Posterior cingulate gyrus (tissue), 11 donors: Measurements from ENCODE around the gene ATN1.

ENCODE experiments used
- DNase-seq, 10 donors: peaks; one replicate each; pipeline versions ENCODE4 v3.0.0 to v3.0.0-alpha.2; 2020 to 2021; ENCODE audit warnings: mixed read lengths in 3 of 10
- intact Hi-C: fragments of 100-400 bp; cut with DNase I; formaldehyde crosslinking; loops from one replicate; pipeline ENCODE4 v1.15.1; 2023

The ATN1 gene

DNA sequence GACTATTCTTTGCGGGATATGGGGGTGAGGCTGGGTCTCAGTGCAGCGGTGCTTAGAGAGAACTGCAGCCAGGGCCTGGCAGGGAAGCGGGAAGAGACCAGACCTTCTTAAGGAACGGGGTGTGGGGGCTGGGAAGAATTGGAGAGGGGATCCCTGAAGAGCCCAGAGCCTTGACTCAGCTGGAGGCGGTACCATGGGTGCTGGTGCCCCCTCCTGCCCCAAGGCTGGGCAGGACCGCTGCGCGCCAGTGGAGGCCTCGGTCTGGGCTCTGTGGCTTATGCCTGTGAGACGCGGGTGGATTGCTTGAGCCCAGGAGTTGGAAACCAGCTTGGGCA lies 14.5 kb downstream of the ATN1 start:
- peak in 2 of 10 donors; percentile 23 to 70 for DNase-seq
- intact Hi-C loops = loop anchor here (10.0 kb wide), 1 partner anchor 173 kb away; no protein-coding TSS in a partner anchor

DNA sequence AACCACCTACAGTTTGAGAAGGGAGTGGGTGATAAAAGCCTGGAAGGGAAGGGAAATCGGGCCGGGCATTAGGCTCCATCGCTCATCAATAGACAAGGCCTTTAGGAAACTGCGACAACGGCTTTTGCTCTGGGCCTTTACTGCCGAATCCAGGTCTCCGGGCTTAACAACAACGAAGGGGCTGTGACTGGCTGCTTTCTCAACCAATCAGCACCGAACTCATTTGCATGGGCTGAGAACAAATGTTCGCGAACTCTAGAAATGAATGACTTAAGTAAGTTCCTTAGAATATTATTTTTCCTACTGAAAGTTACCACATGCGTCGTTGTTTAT lies 15.6 kb downstream of the ATN1 start:
- intact Hi-C loops = loop anchor here (10.0 kb wide), 1 partner anchor 171 kb away; no protein-coding TSS in a partner anchor
- peak; percentile 78 to 98 (median 89) for DNase-seq

DNA sequence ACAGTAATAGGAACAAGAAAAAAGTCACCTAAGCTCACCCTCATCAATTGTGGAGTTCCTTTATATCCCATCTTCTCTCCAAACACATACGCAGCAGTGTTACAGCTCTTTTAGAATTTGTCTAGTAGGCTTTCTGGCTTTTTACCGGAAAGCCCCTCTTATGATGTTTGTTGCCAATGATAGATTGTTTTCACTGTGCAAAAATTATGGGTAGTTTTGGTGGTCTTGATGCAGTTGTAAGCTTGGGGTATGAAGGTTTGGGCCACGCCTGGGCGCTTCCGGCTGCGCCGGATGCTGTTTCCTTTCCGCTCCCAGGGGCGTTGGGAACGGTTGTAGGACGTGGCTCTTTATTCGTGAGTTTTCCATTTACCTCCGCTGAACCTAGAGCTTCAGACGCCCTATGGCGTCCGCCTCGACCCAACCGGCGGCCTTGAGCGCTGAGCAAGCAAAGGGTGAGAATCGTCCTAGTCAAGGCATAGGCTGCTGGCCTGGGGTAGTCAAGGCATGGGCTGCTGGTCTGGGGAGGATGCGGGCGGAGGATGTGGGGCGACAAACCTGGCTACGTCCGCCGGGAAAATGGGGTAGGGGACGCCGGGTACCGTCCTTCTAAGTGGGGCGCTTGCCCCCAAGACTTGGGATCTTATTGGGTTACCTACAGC lies 16.1 kb downstream of the ATN1 start, which contains the start of the genes C12orf57 and RNU7-1:
C12orf57 (plus strand) TSS at position 301 of the 659 bp plus-strand sequence; CDS start at position 401, 100 bp downstream.
RNU7-1 (plus strand) TSS at position 95 of the 659 bp plus-strand sequence.
- intact Hi-C loops = loop anchor here (1.0 to 10.0 kb wide), 3 partner anchors 21 to 245 kb away; partner anchors contain the start of gene PEX5
- DNase-seq = peak; percentile 54 to 94 (median 68)

DNA sequence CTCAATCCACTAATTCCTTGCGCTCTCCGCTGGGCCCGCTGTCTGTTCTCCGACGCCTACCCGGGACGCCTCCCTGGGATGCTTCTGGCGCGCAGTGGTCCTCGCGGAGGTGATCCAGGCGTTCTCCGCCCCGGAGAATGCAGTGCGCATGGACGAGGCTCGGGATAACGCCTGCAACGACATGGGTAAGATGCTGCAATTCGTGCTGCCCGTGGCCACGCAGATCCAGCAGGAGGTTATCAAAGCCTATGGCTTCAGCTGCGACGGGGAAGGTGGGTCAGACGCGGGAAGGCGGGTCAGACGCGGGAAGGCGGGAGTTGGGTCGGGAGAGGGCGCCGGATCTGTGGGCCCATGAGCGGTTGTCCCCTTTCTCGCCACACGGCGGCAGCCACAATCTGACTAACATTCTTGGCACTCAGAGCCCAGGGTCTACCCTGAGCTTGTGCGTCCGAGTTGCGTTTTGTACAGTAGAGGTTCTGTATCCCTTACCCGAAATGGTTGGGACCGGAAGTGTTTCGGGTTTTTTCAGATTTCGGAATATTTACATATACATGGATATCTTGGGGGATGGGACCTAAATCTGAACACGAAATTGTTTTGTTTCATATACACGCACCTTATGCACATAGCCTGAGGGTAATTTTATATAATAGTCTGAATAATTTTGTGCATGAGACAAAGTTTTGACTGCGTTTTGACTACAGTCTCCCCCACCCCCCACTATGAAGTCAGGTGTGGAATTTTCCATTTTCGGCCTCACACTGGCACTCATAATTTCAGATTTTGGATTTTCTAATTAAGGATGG lies 16.8 kb downstream of the ATN1 start:
- intact Hi-C loops = loop anchor here (1.0 to 10.0 kb wide), 3 partner anchors 21 to 244 kb away; partner anchors contain the start of gene PEX5
- DNase-seq = peak; percentile 87 to 99 (median 93)

DNA sequence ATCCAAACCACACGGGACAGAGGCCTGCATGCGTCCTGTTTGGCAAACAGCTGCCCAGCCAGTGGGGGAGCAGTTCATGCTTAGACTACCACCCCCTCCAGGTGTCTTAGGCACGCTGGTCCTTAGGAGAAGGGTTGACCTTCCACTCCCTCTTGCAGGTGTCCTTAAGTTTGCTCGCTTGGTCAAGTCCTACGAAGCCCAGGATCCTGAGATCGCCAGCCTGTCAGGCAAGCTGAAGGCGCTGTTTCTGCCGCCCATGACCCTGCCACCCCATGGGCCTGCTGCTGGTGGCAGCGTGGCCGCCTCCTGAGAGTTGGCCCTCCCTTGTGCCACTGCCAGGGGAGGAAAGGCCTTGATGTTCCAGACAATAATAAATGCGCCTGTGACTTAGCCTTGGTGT lies 17.9 kb downstream of the ATN1 start:
- intact Hi-C loops = loop anchor here (2.0 to 10.0 kb wide), 2 partner anchors 169 to 243 kb away; partner anchors contain the start of gene PEX5
- peak in 3 of 10 donors; percentile 41 to 71 (median 59) for DNase-seq

DNA sequence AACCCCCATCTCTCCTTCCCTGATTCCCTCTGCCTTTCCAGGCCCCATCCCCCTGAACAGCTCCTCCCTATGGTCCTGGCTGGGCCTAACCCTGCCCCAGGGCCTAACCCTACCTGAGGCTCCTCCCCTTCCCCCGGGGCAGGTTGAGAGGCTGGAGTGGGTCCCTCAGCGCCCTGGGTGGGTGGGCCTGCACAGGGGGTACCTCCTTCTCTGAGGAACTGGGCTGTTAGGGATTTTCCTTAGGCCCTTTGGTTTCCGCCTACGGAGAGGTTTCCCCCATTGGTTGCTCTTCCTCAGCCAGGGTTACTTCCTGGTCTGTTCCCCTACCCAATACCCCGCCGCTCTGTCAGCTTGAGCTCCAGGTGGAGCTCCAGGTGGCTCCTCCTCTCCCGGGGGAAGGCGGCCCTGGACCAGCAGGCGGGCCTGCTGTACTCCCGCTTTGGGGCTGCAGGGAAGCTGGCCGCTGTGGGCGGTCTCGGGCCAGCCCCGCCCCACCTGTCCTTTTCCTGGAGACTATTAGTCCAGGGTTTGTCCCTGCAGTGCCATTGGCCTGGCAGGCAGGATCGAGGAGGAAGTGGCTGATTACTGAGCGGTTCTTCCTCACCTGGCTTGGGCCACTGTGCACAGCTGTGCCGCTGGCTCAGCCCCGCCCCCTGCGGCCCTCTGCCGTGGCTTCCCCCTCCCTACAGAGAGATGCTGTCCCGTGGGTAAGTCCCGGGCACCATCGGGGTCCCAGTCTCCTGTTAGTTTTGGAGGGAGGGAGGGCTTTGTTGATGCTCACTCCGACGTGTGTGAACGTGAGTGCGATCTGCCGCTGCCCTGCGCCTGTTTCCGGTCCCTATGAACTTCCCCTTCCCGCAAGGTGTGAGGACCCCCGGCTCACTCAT lies 18.5 kb downstream of the ATN1 start:
- intact Hi-C loops = loop anchor here (10.0 kb wide), 1 partner anchor 169 kb away; no protein-coding TSS in a partner anchor

DNA sequence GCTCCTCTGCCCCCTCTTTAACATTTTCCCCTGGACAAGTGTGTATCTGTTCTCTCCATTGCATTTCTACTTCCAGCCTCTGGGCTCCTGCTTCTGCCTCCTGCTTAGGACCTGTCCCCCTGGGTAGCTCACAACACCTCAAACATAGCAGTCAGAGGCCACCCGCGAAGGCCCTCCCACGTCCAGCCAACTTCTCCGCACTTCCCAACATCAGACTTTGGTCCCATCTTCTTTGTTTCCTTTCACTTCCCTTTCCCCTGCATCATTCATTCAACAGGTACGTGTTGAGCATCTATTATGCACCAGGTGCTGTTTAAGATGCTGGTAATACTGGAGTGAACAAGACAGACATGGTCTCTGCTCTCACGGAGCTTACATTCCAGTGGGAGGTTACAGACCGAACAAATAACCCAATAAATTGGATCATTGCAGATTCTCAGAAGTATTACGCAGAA lies 19.2 kb downstream of the ATN1 start:
- intact Hi-C loops = loop anchor here (10.0 kb wide), 1 partner anchor 168 kb away; no protein-coding TSS in a partner anchor
- DNase-seq = peak in 2 of 10 donors; percentile 14 to 55

More for the DNA sequence above, 18.5 kb downstream of the ATN1 start:
- peak in 3 of 10 donors; percentile 75 to 86 (median 80) for DNase-seq

DNA sequence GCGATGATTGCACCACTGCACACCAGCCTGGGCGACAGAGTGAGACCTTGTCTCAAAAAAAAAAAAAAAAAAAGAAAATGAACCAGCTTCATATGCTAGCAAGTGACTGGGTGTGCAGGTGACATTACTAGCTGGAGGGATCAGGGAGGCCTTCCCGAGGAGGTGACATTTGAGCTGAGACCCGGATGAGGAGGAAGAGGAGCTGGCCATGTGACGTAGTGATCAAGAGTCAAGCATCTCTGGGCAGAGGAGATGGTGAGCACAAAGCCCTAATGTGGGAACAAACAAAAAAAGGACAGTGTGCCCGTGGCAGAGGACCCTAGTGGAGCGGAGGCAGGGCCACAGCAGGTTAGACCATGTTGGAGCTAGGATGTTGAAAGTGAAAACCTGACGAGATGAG lies 19.9 kb downstream of the ATN1 start:
- peak in 3 of 10 donors; percentile 33 to 61 (median 39) for DNase-seq
- intact Hi-C loops = loop anchor here (10.0 kb wide), 1 partner anchor 167 kb away; no protein-coding TSS in a partner anchor

DNA sequence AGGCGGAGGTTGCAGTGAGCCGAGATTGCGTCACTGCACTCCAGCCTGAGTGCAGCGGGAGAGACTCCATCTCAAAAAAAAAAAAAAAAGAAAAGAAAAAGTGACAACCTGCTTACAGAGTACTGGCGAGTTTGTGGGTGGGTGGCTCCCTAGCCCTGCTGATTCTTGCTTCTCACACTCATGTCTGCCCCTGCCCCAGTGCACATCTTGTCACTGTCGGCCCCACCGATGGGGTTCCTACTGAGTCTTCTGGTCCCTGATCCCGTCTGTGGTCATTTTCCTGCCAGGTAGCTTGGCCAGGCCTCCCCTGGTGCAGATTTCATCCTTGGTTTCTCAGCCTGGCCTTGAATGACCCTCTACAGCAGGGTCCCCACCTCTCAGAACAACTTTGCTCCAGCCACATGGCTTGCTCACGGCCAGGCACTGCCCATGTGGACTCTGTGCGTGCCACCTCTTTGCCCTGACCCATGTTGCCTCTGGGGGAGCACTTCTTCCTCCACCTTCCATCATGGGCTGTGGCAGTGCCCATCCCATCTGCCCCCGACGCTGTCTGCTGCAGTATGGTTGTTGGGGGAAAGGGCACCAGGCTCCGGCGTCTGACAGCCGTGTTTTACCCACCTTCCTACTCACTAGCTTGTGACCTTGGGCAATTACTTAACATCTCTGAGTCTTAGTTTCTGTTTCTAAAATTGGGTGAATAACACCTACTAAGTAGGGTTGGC lies 21.3 kb downstream of the ATN1 start:
- intact Hi-C loops = loop anchor here (10.0 kb wide), 1 partner anchor 166 kb away; no protein-coding TSS in a partner anchor
- DNase-seq = peak in 3 of 10 donors; percentile 49 to 78 (median 66)

DNA sequence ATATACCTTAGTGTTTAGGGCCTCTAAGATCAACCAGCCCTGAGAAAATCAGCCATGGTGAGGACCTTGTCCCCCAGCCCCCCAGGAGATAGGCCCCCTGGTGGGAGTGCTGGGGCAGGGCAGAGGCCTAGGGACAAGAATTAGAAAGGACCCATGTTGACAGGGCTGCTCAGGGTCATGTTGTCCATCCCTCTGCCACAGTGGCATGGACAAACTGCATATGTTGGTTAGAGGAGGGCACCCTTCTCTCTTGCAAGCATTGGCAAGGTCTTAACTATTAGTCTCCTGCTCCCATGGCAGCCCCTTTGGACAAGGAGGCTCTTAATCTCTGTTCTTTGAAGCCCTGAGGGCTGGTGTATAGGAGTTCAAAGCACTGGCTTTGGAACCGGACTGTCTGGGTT lies 22.6 kb downstream of the ATN1 start:
- peak in 3 of 10 donors; percentile 8 to 50 (median 32) for DNase-seq
- intact Hi-C loops = no loop called here

DNA sequence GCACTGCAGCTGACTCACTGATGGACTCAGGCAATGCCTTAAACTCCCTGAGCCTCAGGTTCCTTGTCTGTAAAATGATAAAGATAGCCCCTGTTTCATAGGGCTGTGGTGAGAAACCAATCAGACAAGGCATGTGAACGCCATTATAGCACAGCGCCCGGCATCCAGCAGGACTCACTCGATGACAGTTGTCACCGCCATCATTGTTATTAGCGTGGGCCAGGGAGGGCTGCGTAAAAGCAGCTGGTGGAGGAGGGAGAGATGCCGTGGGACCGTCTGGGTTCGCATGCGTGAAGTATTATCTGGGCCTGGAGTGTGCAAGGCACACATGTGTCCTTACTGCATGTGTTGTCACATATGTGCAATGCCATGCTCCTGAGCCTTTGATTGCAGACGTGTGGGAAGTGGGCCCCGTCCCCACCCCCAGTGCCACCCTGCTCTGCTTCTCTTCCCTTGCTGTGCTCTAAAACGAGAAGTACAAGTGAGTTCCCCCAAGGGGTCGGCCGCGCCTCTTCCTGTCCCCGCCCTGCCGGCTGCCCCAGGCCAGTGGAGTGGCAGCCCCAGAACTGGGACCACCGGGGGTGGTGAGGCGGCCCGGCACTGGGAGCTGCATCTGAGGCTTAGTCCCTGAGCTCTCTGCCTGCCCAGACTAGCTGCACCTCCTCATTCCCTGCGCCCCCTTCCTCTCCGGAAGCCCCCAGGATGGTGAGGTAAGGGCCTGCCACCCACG lies 23.2 kb downstream of the ATN1 start, which contains the start of gene PTPN6:
PTPN6 (plus strand) TSS at position 546 of the 730 bp plus-strand sequence; CDS start at position 703, 157 bp downstream.
- intact Hi-C loops = no loop called here
- peak in 4 of 10 donors; percentile 30 to 88 (median 81) for DNase-seq

DNA sequence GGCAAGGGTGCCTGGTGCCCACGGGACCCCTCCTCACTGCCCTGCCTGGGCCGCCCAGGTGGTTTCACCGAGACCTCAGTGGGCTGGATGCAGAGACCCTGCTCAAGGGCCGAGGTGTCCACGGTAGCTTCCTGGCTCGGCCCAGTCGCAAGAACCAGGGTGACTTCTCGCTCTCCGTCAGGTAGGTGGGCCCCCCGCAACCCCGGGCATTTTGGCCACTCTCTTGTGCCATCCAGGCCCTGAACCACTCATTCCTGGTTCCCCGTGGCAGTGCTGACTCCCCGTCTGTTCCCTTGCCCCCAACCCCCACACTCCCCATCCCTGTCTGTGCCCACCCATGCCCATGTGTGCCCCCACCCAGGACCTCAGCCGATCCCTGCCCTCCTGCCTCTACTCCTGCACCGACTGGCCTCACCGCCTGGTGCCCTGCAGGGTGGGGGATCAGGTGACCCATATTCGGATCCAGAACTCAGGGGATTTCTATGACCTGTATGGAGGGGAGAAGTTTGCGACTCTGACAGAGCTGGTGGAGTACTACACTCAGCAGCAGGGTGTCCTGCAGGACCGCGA lies 23.9 kb downstream of the ATN1 start:
- intact Hi-C loops = no loop called here
- peak in 3 of 10 donors; percentile 51 to 84 (median 72) for DNase-seq

DNA sequence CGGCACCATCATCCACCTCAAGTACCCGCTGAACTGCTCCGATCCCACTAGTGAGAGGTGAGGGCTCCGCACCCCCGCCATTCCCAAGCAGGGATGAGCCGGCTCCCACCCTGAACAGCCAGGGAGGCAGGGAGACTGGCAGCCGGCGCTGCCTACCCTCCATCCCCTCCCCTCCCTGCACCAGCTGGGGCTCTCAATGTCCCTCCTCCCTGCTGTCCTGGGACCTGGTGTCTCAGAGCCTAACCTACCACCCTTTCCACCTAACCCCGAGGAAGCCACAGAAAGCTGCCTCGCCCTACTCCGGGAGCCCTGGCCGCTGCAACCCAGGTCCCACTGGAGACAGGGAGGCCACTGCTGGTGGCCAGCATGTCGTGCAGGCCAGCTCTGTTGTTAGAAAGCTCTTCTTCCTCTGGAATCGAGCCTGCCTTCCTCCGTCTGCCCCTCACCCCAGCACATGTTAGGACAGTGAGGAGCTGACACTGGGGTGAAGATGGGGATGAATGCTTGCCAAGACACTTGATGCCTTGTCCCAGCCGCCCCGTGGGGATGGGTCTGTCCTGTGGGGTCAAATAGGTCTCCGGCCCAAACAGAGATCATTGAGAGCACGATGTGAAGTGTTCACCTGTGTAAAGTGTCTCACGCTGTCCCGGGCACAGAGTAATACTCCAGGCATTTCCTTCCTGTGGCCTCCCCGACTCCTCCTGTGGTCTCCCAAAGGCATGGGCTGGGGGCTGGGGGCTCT lies 24.5 kb downstream of the ATN1 start:
- intact Hi-C loops = no loop called here
- peak in 3 of 10 donors; percentile 47 to 73 (median 60) for DNase-seq

DNA sequence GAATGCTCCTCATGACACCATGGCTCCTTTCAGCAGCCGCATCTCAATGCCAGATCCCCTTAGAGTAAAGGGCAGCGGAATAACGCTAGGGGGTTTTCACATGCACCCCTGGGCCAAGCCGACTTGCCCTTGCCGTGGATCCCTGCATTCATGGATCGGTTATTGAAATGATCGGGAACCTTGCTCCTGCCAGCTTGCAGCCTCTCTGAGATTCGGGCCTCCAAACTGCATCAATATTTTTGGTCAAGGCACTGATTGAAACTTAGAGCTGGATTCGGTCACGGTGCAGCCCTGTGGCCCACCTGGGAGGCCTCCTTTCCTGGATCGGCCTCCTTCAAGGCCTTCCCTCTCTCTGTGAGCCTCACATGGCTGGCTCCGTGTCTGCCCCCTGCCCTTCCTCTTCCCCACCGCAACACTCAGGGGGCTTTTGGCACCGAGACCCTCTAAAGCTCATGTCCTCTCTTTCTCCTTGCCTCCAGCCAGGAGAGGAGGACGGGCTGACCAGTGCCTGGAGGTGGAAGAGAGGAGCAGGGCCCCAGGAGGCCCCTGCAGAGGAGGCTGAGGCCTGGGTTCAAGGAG lies 25.2 kb downstream of the ATN1 start:
- DNase-seq = peak in 3 of 10 donors; percentile 35 to 64 (median 37)
- intact Hi-C loops = no loop called here

DNA sequence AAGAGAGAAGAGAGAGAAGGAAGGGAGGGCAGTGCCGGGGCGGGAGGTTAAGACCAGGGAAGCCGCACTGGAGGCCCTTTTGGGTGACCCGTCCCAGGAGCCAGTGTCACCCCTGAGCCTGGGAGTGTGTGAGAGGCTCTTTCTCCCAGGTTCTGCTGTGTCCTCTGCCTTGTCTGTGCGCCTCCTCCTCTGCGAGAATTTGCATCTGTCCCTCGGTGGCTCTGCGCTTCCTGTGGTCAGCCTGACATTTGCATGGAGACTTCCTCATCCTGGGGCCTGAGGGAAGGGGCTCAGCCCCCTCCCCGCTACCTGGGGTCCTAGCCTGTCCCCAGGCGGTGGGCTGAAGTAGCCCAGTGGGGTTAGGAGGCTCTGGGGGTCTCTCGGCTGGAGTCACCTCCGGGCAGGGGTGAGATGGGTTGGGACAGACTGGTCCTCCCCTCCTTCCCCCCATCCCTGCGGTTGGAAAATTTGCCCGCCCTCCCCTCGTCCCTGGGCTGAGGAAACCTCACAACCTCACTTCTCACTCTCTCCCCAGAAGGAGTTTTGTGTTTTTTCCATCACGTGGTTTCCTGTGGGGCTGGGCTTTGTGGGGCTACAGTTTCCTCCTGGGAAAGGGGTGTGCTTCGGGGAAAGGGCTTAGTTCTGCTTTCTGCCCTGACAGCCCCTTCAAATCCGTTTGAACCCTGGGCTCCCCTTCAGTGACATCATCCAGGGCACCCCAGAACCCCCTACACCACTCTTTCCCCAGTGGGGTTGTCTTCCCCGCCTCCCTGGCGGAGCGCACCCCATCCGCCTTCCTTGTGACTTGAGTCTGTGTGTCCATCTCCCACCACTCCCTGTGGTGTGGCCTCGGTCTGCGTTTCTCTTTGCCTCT lies 25.9 kb downstream of the ATN1 start:
- intact Hi-C loops = no loop called here
- DNase-seq = peak in 3 of 10 donors; percentile 66 to 85 (median 72)
